ENCODE data around the gene UBE2E1.

DNA sequence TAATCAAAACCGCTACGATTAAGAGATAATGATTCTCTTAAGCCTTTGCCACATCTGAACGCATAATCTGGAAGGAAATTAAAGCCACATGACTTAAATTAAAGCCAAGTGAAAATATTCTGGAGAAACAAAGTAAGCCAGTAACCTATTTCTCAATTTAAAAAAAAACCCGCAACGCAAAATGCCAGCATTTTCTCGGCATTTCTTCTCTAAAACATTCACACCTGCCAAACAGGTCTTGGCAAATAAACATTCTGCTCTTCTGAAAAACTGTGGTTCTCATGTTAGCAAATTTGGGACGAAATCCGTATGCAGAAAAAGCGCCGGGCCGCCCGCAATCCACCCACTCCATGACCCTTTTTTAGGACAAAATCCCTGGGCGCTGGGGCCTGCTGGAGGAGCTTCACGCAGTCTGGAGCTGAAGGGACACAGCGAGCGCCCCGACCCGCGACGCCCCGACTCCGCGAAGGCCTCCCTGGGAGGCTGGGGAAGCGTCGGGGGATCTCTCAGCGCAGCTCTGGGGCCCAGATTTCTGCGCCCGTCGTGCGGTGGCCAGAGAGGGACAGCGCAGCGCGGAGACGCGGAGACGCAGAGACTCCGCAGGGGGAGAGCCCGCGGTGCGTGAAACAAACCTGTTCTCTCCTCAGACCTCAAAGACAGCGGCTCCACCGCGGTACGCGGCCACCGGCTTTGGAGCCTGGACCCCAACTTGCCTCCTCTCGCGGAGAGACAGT lies 110.6 kb downstream of the UBE2E1 start:
- no peak for TF ChIP-seq POLR2A (IDR thresholded peaks at IDR 0.05; ENCODE audit: low read length)
- TF ChIP-seq GATA1 (IDR thresholded peaks at IDR 0.05; ENCODE audit: low read depth, low read length) = no peak
